ENCODE data around the gene RRM2. TPM values are rescaled to one million over a fixed set of nuclear protein-coding genes. Genes with fewer than 3 reads are reported as not detected.

The RRM2 gene
- total and polyA plus RNA-seq, 2 experiments from 2014 or later: 108 to 119 TPM

- TF ChIP-seq ZNF462 (CRISPR knock-in tag; IDR thresholded peaks at IDR 0.05) (no peak), NANOG (IDR thresholded peaks at IDR 0.05; ENCODE audit: borderline replicate concordance) (no peak), POLR2AphosphoS5 (IDR thresholded peaks at IDR 0.05; ENCODE audit: low read depth) (no peak), ZNF331 (CRISPR knock-in tag; IDR thresholded peaks at IDR 0.05; ENCODE audit: low read depth) (no peak)
Measured at GRCh38 chr2:10149635-10150034, 27.1 kb downstream of the RRM2 start (continued).

- no peak for DNase-seq (ENCODE audit: low spot score)
- no peak overlapping the region for H3K27ac ChIP-seq (ENCODE audit: low read depth)
- H3K36me3 Mint-ChIP-seq (ENCODE audit: low read depth): peaks cover 31% of the 10 kb centered on the region
- H3K36me3 ChIP-seq (ENCODE audit: insufficient read depth): peaks cover 7% of the 10 kb centered on the region; the same call in 1 of the 2 replicates
- H3K4me2 ChIP-seq: no peak overlapping the region
- no peak overlapping the region for H3K27ac Mint-ChIP-seq
- H3K27me3 ChIP-seq (ENCODE audit: insufficient read depth): no peaks in the 10 kb centered on the region
- H3K4me1 Mint-ChIP-seq: no peaks in the 10 kb centered on the region
- H3K79me2 ChIP-seq (replicated peaks; ENCODE audit: insufficient read depth): no peaks in the 10 kb centered on the region
- ATAC-seq: no peak
- H3K4me3 Mint-ChIP-seq: no peak overlapping the region
- H3K9me2 ChIP-seq (ENCODE audit: insufficient read depth): no peaks in the 10 kb centered on the region
- peaks cover 5% of the 10 kb centered on the region for H3K27me3 Mint-ChIP-seq (ENCODE audit: insufficient read depth, low read depth, poor library complexity)
- H3K4me3 ChIP-seq: no peak overlapping the region
- H3K4me1 ChIP-seq (ENCODE audit: insufficient read depth): no peaks in the 10 kb centered on the region
- peaks cover 4% of the 10 kb centered on the region; the same call in 1 of the 2 replicates for H4K20me1 ChIP-seq (replicated peaks; ENCODE audit: insufficient read depth)
- H3K9me3 Mint-ChIP-seq: no peaks in the 10 kb centered on the region
- H2AFZ ChIP-seq: no peak overlapping the region
- H3F3A ChIP-seq (replicated peaks; ENCODE audit: low read depth): no peaks in the 10 kb centered on the region
- TF ChIP-seq CTCF (conservative IDR thresholded peaks at IDR 0.05; ENCODE audit: low read depth in 2 of 2) (no peak), POLR2AphosphoS5 (IDR thresholded peaks at IDR 0.05; ENCODE audit: low read depth) (no peak), REST (IDR thresholded peaks at IDR 0.05; ENCODE audit: unreplicated experiment) (no peak), EZH2 (IDR thresholded peaks at IDR 0.05; ENCODE audit: low read depth, unreplicated experiment) (no peak), ETS1 (IDR thresholded peaks at IDR 0.05) (no peak), CREB1 (CRISPR knock-in tag; IDR thresholded peaks at IDR 0.05; ENCODE audit: low read depth) (no peak), STAT1 (IDR thresholded peaks at IDR 0.05; ENCODE audit: unreplicated experiment) (no peak)
Measured at GRCh38 chr2:10150436-10150835, 27.9 kb downstream of the RRM2 start.
